Fibroblast of gingiva (primary cell): ENCODE results near the gene GFM1.
"Not testable (repeated sequence)": the region's sequence is repeated elsewhere in the genome, so short reads cannot be mapped to it uniquely, and the experiment has no call there.

Source experiments
- DNase-seq: peaks from one replicate; pipeline ENCODE4 v3.0.0-alpha.2; 2011; ENCODE audit warnings: low read depth

Gene GFM1

GRCh38 chr3:158678687-158679086 lies 34.4 kb downstream of the GFM1 start:
- DNase-seq = no peak

GRCh38 chr3:158679547-158680000 lies 35.2 kb downstream of the GFM1 start:
- no peak for DNase-seq

DNA sequence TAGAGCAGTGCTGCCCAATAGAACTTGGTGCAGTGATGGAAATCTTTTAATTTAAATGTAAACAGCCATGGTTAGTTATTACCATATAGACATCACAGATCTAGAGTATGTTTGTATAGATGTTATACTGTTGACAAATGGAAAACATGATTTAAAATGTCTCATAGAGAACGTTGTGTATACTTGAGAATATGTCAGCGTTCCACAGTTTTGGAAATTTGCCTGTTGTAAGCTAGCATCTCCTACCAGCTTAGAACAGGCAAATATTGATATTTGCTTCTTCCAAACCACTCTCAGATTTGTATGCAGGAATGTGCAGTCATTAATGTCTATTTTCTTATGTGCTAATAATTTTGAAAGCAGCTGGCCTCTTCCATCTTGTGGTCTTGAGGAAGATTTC lies 36.5 kb downstream of the GFM1 start:
- no peak for DNase-seq

- peak; percentile 53 for DNase-seq
Observed at GRCh38 chr3:158683230-158683962, 39.1 kb downstream of the GFM1 start.

GRCh38 chr3:158685159-158685558 lies 40.8 kb downstream of the GFM1 start:
- no peak for DNase-seq

DNA sequence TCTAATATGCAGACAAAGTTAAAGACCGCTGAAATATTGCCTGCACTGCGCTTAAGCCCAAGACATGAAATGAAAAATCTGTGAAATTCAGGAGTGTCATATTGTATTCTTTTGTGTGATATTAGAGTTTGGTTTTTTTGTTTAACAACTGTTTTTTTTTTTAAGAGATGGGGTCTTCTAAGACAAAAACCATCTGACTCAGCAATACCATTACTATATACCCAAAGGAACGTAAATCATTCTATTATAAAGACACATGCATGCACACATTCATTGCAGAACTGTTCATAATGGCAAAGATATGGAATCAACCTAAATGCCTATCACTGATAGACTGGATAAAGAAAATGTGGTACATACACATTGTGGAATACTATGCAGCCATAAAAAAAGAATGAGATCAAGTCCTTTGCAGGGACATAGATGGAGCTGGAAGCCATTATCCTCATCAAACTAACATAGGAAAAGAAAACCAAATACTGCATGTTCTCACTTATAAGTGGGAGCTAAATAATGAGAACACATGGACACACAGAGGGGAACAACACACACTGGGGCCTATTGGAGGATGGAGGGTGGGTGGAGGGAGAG lies 49.6 kb downstream of the GFM1 start:
- DNase-seq = not testable (repeated sequence)

- peak; percentile 38 for DNase-seq
Observed at GRCh38 chr3:158696618-158697017, 52.3 kb downstream of the GFM1 start.

GRCh38 chr3:158700559-158700958 lies 56.2 kb downstream of the GFM1 start:
- no peak for DNase-seq

DNA sequence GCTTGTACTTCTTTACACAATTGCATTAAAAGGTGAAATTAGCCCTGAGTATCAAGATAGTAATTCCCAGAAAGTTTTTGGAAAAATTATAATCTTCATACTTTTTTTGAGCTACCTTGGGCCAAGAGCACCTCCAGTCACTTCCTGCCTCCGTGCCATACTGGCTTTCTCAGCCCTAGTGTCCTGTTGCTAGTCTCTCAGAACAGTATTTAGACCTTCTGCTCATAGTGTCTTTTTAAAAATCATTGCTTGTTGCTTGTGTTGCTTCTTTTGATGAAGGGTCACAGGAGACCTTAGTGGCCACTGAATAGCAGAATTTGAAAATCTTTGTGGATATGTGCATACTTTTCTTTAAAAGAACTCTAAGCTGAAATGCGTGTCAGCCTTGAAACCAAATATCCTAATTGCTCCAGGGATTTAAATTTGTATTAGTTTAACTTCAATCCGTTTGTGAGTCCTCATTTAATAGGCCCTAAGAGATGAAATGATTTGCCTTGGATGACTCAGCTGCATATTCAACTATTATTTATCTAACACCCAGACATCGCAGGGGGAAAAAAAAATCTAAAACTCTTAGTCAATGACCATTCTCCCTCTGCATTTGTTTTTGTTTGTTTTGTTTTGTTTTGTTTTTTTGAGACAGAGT lies 57.2 kb downstream of the GFM1 start:
- no peak for DNase-seq

DNA sequence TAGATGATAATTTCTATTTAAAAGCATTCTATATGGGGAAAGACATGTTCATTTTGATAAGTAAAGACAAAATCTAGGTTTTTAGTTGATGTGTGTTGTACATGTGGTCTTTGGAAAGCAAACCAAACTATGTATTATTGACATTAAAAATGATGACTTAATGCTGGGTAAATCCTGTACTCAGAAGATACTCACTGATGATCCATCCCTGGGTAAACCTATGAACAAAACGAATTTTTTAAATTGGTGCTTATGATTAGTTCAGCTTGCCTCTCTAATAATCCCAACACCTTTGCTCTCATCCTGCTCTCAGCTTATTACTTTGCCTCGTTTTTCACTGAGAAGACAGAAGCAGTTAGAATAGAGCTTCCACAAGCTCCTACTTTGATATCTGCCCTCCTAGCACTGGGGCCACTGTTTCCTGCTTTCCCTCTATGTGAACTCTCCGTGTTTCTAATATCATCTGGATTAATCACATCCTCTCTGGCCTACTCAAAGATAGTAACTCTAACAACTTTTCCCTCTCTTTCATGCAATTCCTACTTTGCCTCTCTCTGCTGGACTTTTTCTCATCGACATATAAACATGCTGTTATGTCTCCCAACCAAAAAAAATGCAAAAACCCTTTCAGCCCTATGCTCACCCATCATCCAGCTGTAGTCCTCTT lies 58.6 kb downstream of the GFM1 start:
- DNase-seq = no peak

DNA sequence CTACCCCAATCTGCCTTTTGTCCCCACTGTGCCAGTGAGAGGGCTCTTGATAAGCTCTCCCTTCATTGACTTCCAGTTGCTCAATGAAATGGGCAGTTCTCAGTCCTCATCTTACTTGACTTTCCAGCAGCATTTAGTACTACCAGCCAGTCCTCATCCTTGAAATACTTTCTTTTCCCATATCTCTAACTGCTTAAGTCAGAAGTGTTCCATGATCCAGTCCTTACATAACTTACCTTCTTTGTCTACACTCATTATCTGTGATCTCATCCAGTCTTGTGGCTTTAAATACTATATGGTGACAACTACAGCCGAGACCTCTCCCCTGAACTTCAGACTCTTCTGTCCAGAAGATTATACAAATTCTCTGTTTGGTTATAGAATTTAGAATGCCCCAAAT lies 59.2 kb downstream of the GFM1 start:
- no peak for DNase-seq

DNA sequence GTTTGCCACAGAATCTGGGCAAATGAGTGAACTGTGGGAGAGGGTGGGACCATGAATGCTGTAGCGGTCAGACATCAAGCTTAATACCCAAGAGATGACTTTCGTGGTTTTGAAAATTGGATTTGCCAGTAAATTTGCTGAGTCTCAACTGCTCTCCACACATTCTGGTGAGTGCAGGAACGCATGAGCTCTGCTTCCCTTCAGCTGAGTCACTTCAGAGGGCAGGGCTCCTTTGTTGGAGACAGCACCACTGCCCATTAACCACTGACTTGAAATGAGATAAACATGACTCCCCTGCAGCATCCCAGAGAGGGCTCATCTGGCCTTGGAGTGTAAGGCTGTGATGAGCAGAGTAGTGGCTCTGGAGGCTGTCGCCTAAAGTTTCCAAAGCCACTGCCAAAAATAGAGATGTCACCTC lies 65.3 kb downstream of the GFM1 start:
- DNase-seq = peak; percentile 98

DNA sequence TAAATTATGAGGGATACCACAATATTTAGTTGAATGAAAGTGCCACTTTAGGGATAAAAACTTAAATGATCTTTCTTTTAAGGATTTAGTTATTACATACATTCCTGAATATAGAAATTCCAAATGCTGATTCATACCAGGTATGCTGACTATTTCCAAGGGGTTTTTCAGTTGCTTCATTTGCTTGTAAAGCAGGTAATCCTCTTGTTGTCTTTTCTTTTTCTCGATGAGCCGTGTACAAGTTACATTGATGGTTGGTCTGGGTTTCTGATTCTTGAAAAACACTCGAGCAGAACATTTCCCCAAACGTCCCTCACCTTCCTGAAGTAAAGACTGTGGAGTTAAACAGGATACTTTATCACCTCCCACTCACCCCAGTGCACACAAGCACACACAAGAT lies 66.3 kb downstream of the GFM1 start:
- no peak for DNase-seq

DNA sequence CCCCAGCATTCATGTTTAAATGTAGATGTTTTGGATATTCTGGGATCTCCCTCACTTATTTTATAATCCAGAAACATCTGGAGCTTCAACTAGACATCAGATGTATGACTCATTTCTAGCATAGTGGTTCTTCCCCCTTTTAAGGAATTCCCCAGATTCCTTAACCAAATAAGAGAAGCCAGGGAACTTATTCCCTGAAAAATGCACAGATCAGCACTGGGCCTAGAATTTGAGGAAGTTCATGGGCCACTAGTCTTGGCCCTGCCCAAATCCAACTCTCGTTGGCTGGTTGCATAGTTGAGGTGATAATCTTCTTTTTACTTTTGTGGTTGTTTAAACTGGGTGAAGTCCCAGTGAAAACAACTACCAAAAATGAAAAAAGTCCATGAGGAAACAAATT lies 67.6 kb downstream of the GFM1 start:
- peak; percentile 70 for DNase-seq

DNA sequence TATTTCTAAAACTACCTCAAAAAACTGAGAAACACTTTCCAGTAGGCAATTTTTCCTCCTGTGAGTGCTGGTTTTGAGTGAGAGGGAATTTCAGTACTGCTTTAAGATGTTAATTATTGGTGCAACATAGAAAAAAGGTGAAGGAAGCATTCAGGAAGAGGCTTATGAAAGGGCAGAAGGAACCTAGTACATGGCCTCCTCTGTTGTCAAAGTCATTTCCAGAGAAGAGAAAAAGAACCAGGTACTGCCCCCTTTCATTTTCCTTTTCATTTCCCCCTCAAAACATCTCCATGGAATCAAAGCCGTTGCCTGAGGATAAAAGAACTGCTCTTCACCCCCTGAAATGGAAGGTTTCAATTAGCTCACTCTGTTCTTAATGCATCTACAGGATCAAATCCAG lies 68.1 kb downstream of the GFM1 start:
- no peak for DNase-seq

- DNase-seq = peak; percentile 37
Observed at GRCh38 chr3:158713094-158713499, 68.8 kb downstream of the GFM1 start.

GRCh38 chr3:158717576-158717975 lies 73.2 kb downstream of the GFM1 start:
- no peak for DNase-seq

GRCh38 chr3:158718490-158719170 lies 74.3 kb downstream of the GFM1 start:
- peak; percentile 88 for DNase-seq

DNA sequence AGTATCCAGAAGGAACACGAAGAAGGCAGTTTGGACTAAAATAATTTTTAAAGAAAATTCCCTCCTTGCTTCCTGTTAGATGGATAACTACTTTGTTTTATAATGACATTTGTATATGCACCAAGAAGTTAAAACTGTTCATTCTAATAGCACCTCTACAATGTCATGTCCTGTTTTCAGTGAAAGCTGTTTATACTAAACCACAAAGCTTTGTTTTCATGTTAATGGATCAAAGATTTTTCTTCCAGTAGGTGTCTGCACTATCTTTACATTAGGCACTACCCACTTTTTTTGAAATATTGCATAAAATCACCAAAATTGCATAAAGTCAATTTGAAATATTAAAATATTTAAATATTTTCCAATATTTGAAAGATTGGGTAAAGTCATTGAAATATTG lies 77.8 kb downstream of the GFM1 start:
- no peak for DNase-seq

GRCh38 chr3:158723991-158724390 lies 79.7 kb downstream of the GFM1 start:
- no peak for DNase-seq

DNA sequence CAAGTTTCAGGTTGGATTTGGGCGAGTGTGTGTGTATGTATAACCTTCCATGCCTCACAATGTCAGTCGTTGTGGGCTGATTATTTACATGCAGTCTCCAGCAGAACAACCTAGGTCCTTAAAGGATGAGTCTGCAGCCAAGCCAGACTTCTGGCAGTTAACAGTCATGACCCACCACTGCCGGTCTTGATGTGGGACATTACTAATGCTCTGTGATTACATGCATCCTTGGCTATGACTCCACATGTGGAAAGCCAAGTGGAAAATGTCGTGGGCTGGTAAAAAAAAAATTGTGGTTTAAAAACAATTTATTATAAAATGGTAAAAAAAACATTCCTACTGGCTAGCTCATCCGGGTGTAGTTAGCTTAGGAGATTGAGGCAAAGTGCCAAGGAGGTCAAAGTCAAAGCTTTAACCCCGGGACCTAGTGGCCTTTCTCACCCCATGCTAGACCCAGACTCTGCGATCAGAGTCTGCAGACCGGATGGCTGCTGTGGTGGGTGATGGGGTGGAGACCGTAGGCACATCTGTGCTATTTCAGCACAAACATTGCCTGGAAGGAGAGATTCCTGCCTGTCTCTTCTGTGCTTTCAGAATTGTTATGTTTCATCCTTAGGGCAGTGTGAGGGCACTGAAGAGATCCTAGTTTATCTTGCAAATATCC lies 81.2 kb downstream of the GFM1 start:
- DNase-seq = peak; percentile 93
